Measurements from ENCODE around the gene CARMIL1.

CARMIL1 gene

DNA sequence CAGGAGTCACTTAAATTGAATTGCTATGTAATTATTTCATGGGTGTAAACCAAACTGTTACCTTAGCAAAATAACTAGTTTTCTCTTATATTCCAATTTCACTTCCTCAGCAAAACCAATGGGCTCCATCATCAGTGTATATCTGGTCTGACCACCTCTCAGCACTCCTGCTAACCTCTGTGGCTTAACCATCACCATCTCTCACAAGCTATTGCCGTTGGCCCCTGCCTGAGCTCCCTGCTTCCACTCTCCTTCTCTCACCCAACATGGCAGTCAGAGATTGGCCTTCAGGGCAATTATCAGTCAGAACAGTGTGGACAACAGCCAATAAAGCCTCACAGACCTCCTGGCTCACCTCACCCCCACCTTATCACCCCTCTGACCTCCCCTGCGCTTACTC, 124.0 kb downstream of the CARMIL1 start:
- in situ Hi-C loops (cut with HindIII; ENCODE audit: low pct_unique_long_range_greater_than_20kb, low sequenced_read_pairs), result no loop called here
- TF ChIP-seq JUND (IDR thresholded peaks at IDR 0.05; ENCODE audit: low read depth), result no peak
- no peak for DNase-seq (ENCODE audit: low read depth in 1 of 2, low spot score in 1 of 2)

DNA sequence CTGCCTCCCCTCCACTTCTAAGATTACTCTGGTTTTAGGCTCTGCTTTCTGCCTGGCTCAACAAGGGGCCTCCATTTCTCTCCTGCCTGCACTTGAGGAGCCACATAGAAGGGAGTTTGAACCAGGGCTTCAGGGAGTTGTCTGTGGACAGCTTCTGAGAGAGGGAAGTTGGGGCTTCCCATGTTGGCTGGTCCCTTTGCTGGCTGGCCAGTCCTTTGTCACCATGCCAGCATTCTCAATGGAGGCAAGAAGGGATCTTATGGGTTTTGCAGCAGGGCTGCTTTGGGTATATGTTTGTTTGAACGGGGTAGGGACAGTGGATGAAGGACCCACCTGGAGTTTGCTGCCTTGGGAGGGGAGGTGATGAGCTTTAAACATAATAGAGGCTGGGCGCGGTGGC, 124.9 kb downstream of the CARMIL1 start:
- in situ Hi-C loops (cut with HindIII; ENCODE audit: low pct_unique_long_range_greater_than_20kb, low sequenced_read_pairs), result no loop called here
- no peak for TF ChIP-seq JUND (IDR thresholded peaks at IDR 0.05; ENCODE audit: low read depth)
- no peak for DNase-seq (ENCODE audit: low read depth in 1 of 2, low spot score in 1 of 2)

DNA sequence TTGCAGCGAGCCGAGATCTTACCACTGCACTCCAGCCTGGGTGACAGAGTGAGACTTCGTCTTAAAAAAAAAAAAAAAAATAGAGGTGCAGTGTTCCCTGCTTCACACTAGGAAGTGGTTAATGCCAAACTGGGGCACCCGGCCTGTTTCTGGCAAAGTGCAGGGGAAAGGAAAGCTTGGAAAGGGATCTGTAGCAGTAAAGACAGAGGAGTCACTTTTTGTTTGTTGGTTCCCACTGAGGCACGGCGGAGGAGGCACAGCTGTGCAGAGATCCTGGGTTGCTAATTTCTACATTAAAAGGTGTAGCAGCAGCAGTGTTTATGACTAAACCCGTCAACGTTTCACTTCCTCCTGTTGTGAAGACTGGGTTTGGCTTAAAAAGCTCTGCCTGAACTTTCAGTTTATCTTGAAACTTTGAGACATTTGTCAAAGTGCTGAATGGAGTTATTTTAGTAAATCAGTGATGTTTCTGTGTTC, 125.6 kb downstream of the CARMIL1 start:
- DNase-seq (ENCODE audit: low read depth in 1 of 2, low spot score in 1 of 2), result no peak
- no peak for TF ChIP-seq JUND (IDR thresholded peaks at IDR 0.05; ENCODE audit: low read depth)
- in situ Hi-C loops (cut with HindIII; ENCODE audit: low pct_unique_long_range_greater_than_20kb, low sequenced_read_pairs), result no loop called here

DNA sequence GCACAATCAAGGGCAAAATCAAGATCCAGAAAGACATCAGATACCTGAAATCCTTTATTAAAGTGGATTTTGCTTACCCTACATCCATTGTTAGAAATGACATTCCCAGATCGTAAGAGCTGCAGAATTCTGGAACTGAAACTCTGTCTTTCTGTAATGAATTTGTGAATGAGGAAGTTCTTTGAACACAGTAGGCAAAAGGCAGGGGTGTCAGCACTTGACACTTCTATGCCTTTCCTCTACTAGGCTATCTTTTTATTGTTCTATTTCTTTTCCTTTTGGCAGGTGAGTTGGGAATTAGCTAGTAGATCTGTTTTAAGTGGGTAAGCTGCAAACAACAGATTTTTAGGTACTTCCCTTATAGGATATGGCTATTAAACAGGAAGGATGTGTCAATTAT, 126.3 kb downstream of the CARMIL1 start:
- DNase-seq (ENCODE audit: low read depth in 1 of 2, low spot score in 1 of 2), result no peak
- TF ChIP-seq JUND (IDR thresholded peaks at IDR 0.05; ENCODE audit: low read depth), result no peak
- in situ Hi-C loops (cut with HindIII; ENCODE audit: low pct_unique_long_range_greater_than_20kb, low sequenced_read_pairs), result no loop called here

DNA sequence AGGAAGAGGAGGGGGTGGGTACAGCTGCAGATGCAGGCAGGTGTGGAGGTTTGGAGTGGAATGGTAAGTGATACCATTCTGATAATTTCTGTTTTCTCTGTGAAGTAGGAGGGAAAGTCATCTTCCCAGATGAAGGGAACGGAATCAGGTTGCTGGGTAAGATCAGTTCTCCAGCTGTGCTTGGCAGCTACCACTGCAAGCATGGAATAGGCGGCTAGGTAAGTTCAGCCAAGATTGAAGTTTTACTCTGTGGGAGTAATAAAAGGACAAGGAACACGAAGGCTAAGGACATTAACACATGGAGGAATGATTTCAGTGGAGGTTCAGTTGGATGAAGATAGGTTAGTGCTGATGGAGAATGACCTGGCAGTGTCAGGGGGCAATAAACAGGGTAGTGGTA, 128.3 kb downstream of the CARMIL1 start:
- in situ Hi-C loops (cut with HindIII; ENCODE audit: low pct_unique_long_range_greater_than_20kb, low sequenced_read_pairs), result no loop called here
- no peak for TF ChIP-seq JUND (IDR thresholded peaks at IDR 0.05; ENCODE audit: low read depth)
- DNase-seq (ENCODE audit: low read depth in 1 of 2, low spot score in 1 of 2), result no peak

DNA sequence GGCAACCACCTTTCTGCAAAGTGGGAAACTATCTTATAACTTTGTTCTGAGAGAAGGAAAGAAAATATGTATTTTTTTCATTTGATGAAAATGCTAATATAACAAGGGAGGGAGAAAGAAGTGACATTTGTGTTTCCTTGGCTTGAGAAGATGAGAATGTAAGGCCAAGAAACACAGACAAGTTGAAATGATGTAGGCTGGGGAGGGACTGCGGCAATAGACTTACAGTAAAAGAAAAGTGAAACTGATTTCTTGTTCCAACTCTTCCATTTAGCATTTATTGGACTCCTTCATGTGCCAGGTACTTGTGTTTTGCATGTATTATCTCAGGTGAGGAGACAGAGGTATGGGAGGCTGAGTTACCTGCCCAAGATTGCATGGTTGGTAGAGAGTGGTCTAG, 130.9 kb downstream of the CARMIL1 start:
- no peak for DNase-seq (ENCODE audit: low read depth in 1 of 2, low spot score in 1 of 2)
- in situ Hi-C loops (cut with HindIII; ENCODE audit: low pct_unique_long_range_greater_than_20kb, low sequenced_read_pairs), result no loop called here
- TF ChIP-seq JUND (IDR thresholded peaks at IDR 0.05; ENCODE audit: low read depth), result no peak

DNA sequence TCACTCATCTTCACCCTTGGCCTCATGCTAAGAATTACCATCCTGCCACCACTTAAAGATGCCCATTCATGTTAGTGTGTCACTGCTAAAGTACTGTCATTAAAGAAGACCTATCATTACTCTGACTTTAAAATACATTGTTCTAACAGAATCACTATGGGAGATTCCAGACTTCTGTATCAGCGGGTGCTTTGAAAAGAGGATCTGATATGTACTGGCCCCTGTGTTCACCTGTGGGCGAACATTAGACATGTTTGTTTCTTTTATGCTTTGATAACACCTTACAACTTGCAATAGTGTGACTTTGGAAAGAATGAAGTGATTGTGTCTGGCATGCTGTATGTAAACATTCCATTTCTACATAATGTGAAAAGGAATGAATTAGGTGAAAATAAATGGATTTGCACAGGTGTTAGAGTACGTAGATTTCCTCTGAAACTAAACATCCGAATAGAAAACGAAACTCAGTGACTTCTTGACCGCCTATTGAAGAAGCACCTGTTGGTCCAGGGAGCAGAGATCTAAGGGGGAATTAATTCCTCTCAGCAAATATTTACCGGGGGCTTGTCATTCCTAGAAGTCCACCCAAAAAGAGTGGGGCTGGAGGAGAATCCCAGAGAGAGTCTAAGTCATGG, 132.3 kb downstream of the CARMIL1 start:
- in situ Hi-C loops (cut with HindIII; ENCODE audit: low pct_unique_long_range_greater_than_20kb, low sequenced_read_pairs), result no loop called here
- no peak for TF ChIP-seq JUND (IDR thresholded peaks at IDR 0.05; ENCODE audit: low read depth)
- DNase-seq (ENCODE audit: low read depth in 1 of 2, low spot score in 1 of 2), result no peak

DNA sequence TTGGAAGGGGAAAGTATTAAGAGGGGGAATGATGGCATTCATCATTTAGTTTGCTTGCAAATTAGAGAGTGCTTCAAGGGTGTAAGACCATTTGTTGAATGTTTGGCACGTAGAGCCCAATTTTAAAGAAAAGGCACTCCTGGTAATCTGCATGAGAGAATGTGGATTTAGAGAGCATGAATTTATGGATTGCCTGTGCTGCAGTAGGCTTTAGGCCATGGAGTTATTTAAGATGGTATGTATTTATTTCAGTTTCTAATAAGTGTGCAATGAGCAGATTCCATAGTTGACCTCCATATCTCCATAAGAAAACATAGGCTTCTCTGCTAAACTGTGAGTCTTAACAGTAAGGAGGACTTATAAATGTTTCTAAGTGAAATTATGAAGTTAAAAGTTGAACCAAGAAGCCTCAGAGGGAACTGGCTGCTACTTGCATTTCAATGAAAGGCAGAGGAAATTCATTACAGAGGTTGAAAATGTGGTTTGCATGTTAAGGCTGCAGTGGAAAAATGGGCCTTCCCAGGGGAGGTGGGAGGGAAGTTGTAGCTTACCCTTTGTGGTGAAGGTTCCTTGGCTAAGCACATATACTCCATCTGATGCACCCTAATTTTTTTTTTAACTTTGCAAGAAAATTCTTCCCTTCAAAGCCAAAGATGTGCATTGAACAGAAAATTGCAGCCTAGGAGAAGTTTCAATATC, 134.2 kb downstream of the CARMIL1 start:
- in situ Hi-C loops (cut with HindIII; ENCODE audit: low pct_unique_long_range_greater_than_20kb, low sequenced_read_pairs), result no loop called here
- DNase-seq (ENCODE audit: low read depth in 1 of 2, low spot score in 1 of 2), result no peak
- no peak for TF ChIP-seq JUND (IDR thresholded peaks at IDR 0.05; ENCODE audit: low read depth)

DNA sequence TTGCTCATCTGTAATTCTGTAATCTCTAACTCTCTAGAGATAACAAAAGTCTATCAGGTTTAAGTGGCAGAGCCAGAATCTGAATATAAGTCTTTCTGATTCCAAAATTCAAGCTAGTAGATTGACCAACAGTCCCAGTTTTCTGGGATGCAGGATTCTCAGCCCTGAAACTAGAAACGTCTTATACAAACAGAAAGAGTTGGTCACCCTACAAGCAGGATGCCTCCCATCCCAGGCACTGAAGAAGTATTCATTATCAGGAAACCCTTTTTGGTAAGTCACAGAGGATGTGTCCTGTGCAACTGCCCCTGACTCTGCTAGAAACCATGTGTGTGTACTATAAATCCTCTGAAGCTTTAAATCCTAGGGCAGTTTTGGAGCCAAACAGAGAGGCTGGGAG, 135.0 kb downstream of the CARMIL1 start:
- in situ Hi-C loops (cut with HindIII; ENCODE audit: low pct_unique_long_range_greater_than_20kb, low sequenced_read_pairs), result no loop called here
- TF ChIP-seq JUND (IDR thresholded peaks at IDR 0.05; ENCODE audit: low read depth), result no peak
- no peak for DNase-seq (ENCODE audit: low read depth in 1 of 2, low spot score in 1 of 2)

DNA sequence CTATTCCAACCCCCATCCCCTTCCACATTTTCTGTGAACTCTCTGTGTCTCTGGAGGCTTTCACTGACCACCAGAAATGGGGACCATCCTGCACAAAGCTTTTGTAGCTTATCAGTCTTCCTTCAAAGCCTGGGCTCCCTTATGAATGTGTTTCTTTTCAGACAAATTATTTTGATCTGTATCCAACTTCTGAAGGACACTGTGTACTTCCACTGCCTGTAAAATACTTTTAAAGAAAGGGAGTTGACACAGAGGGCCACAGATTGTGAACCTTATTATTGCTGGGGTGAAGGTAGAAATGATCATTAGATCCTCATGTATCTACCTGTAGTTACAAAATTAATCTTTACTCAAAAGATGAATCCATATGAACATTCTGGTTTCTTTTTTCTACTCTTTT, 135.6 kb downstream of the CARMIL1 start:
- in situ Hi-C loops (cut with HindIII; ENCODE audit: low pct_unique_long_range_greater_than_20kb, low sequenced_read_pairs), result no loop called here
- no peak for DNase-seq (ENCODE audit: low read depth in 1 of 2, low spot score in 1 of 2)
- TF ChIP-seq JUND (IDR thresholded peaks at IDR 0.05; ENCODE audit: low read depth), result no peak

DNA sequence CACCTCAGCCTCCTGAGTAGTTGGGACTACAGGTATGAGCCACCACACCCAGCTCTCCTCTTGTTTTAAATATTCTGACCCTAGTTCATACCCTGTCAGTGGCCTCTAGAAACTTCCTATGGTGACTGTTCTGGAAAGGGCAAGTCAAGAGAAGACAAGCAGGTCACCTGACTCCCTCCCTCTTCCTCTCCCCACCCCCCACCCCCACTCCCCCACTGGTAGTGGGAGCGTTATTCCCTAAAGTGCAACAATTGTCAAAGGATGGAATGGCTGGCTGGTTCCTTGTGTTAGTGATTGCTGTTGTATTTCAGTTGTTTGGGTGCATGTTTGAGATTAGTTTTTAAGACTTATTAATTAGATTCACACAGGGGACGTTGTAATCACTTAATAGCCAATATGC, 136.1 kb downstream of the CARMIL1 start:
- in situ Hi-C loops (cut with HindIII; ENCODE audit: low pct_unique_long_range_greater_than_20kb, low sequenced_read_pairs), result no loop called here
- TF ChIP-seq JUND (IDR thresholded peaks at IDR 0.05; ENCODE audit: low read depth), result no peak
- no peak for DNase-seq (ENCODE audit: low read depth in 1 of 2, low spot score in 1 of 2)

DNA sequence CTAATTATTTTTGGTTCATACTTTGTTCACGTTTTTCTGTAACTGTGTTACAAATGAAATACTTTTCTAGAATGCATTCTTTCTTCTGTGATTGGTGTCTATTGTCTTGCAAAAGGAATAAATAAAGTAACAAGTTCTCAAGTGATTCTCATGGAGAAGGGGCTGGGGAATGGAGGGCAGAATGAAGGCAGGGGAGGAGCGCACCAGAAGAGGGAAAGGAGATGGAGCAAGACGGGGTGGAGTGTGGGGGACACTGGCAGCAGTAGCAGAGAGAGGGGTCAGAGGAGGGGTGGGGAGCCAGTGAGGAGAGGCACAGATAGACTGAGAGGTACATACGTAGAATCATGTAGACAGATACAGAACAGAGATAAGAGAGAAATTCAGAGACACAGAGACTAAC, 136.5 kb downstream of the CARMIL1 start:
- in situ Hi-C loops (cut with HindIII; ENCODE audit: low pct_unique_long_range_greater_than_20kb, low sequenced_read_pairs), result no loop called here
- no peak for DNase-seq (ENCODE audit: low read depth in 1 of 2, low spot score in 1 of 2)
- no peak for TF ChIP-seq JUND (IDR thresholded peaks at IDR 0.05; ENCODE audit: low read depth)

DNA sequence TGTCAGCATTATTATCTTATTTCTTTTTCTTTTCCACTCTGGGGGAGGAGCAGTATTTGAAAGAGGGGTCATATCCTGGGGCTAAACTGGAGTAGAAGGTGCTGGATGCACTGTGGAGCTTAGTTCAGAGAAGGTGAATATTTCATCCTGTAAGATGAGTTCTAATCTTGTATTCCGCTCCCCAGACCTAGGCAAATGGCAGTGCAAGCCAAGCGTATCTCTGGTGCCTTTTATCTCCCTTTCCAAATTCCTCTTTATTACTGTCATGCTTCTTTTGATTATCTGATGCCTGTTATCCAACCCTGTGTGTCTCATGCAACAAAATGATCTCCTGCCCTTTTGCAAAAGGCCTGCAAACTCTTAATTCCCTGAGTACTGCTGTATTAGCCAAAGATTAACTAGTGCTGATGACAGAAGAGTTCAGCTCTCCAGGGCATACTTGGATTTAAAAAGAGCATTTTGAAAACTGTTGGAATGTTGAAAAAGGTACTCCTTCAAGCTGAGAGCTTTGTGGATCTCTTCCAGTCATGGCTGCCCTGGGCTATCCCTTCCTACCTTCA, 138.0 kb downstream of the CARMIL1 start:
- TF ChIP-seq JUND (IDR thresholded peaks at IDR 0.05; ENCODE audit: low read depth), result no peak
- in situ Hi-C loops (cut with HindIII; ENCODE audit: low pct_unique_long_range_greater_than_20kb, low sequenced_read_pairs), result no loop called here
- DNase-seq (ENCODE audit: low read depth in 1 of 2, low spot score in 1 of 2), result no peak
